SIG-M5 (cell line): Measurements from ENCODE around the gene AGFG1.
"Not testable (repeated sequence)": the region's sequence is repeated elsewhere in the genome, so short reads cannot be mapped to it uniquely, and the experiment has no call there.

Experiments used
- DNase-seq: peaks from one replicate; lab custom pipeline; 2025; lab: John Stamatoyannopoulos, UW

AGFG1 gene

GRCh38 chr2:227499627-227500300 is 27.8 kb downstream of the AGFG1 start:
- DNase-seq: no peak

- DNase-seq: no peak
Observed at GRCh38 chr2:227500301-227500630, 28.3 kb downstream of the AGFG1 start.

- no peak for DNase-seq
Observed at GRCh38 chr2:227503433-227504406, 31.8 kb downstream of the AGFG1 start.

- DNase-seq: no peak
Observed at GRCh38 chr2:227504700-227505099, 32.7 kb downstream of the AGFG1 start.

- DNase-seq: no peak
Observed at GRCh38 chr2:227506456-227506855, 34.5 kb downstream of the AGFG1 start.

- DNase-seq: no peak
Observed at GRCh38 chr2:227507963-227508362, 36.0 kb downstream of the AGFG1 start.

GRCh38 chr2:227509076-227509475 is 37.1 kb downstream of the AGFG1 start:
- DNase-seq: no peak

- no peak for DNase-seq
Observed at GRCh38 chr2:227509824-227510619, 38.1 kb downstream of the AGFG1 start.

- no peak for DNase-seq
Observed at GRCh38 chr2:227510620-227510958, 38.6 kb downstream of the AGFG1 start.

GRCh38 chr2:227511239-227511930 is 39.4 kb downstream of the AGFG1 start:
- DNase-seq: no peak

- no peak for DNase-seq
Observed at GRCh38 chr2:227511955-227512354, 40.0 kb downstream of the AGFG1 start.

GRCh38 chr2:227513113-227513512 is 41.2 kb downstream of the AGFG1 start:
- DNase-seq: no peak

- no peak for DNase-seq
Observed at GRCh38 chr2:227515742-227516141, 43.8 kb downstream of the AGFG1 start.

GRCh38 chr2:227517724-227518123 is 45.8 kb downstream of the AGFG1 start:
- DNase-seq: no peak

- DNase-seq: not testable (repeated sequence)
Observed at GRCh38 chr2:227518278-227518865, 46.4 kb downstream of the AGFG1 start.

GRCh38 chr2:227521178-227521577 is 49.2 kb downstream of the AGFG1 start:
- DNase-seq: not testable (repeated sequence)

GRCh38 chr2:227524665-227525064 is 52.7 kb downstream of the AGFG1 start:
- no peak for DNase-seq

GRCh38 chr2:227527351-227527750 is 55.4 kb downstream of the AGFG1 start:
- no peak for DNase-seq

GRCh38 chr2:227528803-227529202 is 56.8 kb downstream of the AGFG1 start:
- DNase-seq: no peak

GRCh38 chr2:227529871-227530270 is 57.9 kb downstream of the AGFG1 start:
- DNase-seq: no peak

- no peak for DNase-seq
Observed at GRCh38 chr2:227534714-227535113, 62.8 kb downstream of the AGFG1 start.

- DNase-seq: no peak
Observed at GRCh38 chr2:227536445-227536844, 64.5 kb downstream of the AGFG1 start.
